NOMO-1 (cell line): ENCODE measurements around the gene DCAF8.

Experiments
- DNase-seq, 2 experiments: peaks; one replicate each; lab custom pipeline; 2025; ENCODE audit not compliant: unreplicated experiment in 2 of 2; lab: John Stamatoyannopoulos, UW

DCAF8 gene

DNA sequence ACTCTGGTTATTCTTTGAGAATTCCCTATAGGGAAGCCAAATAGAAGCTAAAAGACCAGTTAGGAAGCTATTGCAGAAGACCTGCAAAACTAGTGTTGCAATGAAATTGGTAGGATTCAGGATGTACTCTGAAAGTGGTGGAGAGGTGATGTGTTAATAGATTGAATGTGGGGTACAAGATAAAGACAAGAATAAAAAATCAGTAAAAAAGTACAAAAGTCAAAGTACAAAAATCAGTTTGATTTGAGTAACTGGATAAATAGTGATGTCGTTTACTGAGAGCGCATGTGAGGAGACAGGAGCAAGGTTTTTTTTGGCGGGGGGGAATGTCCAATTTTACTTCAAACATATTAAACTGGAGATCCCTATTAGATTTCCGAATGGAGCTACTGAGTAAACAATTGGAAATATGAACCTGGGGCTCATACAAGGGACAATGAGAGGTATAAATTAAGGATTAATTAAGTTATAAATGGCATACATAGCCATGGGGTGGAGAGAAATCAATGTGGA lies 2.5 kb upstream of the DCAF8 start:
- DNase-seq, result no peak

DNA sequence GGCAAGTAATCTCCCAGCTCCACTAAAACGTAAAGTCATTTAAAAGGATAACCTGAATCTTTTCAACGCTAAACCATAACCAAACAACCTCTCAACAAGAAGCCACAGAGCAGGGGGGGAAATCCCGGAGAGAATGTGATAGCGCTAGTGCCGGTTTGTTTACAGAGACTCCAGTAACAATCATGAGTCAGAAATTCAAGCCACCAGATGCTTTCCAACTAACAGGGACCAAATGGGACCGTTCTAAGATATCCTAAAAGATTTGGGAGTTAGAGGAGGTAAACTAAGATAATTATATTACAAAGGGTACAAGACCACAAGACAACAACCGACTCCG lies 825 bp downstream of the DCAF8 start:
- DNase-seq, result peak in 1 of 2 experiments; percentile 45

DNA sequence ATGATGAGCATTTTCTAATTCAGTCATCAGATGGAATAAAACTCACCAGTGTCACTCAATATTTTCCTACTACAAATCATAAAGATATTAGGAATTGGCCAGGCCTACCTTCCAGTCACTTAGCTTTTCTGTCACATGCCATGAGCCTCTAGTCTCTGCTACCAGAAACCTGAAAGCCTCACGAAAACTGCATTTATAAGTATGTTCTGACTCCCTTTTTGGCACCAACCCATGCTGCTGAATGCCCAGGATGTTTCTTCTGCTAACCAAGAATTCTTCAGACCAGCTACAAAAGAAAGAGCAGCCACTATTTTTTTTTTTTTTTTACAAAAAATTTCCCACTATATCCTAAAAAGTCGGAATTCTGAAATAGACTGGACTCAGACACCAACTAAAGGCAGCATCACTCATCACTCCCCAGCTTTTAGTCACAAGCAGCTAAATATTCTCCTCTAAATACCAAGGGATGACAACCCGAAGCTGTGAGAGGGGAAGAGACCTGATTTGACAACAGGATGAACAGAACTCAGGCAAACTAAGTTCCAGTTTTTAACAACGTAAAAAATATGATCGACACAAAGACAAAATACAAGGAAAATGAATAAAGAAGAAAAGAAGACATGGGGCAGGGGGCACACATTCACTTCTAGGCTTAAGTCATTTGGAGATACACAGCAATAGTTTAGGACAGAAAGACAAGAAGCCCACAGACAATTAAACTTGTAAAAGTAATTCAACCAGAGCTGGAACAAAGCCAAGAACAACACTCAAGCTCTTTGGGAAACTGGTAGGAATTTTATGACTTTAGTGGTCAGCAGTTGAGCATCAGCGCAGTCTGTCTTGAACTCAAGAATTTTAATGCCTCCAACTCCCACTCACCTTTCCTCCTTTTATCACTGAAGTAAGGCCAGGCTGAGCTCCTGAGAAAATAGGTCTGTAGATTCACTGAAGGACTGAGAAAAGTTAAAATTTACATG lies 1.7 kb downstream of the DCAF8 start:
- peak in 1 of 2 experiments; percentile 12 for DNase-seq

DNA sequence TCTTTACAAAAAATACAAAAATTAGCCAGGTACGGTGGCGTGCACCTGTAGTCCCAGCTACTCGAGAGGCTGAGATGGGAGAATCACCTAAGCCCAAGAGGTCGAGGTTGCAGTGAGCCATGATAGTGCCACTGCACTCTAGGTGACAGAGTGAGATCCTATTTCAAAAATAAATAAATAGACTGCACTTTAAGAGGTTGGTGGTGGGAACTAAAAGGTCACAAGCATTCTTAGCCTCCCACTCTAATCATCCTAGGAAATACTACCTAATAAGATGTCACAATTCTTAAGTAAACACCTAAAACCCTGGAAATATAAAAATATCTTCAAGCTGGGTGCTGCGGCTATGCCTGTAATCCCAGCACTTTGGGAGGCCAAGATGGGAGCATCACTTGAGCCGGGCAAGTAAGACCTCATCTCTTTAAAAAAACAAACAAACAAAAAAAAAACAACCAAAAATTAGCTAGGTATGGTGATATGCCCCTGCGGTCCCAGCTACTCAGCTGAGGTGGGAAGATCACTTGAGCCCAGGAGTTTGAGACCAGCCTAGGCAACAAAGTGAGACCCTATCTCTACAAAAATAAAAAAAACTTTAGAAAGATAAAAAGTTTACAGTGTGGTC lies 4.1 kb downstream of the DCAF8 start:
- no peak for DNase-seq

DNA sequence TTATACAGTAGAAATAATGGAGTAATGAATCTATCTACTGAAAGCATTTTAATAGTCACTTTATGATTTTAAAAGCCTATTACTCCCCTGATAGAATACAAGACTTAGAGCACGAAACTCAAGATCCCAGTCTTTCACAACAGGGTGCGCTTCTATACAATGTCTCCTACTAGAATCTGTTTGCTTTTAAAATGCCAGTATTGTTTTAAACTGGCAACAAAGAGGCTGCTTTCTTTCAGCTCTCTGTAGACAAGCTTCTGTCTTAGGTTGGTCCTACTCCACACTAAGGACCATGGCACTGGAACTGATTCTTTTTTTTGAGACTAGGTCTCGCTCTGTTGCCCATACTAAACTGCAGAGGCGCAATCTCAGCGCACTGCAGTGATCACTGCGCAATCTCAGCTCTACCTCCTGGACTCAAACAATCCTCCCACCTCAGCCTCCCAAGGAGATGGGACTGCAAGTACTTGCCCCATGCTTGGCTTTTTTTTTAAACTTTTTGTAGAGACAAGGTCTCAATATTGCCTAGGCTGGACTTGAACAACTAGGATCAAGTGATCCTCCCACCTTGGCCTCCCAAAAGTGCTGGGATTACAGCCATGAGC lies 4.8 kb downstream of the DCAF8 start:
- DNase-seq, result no peak

DNA sequence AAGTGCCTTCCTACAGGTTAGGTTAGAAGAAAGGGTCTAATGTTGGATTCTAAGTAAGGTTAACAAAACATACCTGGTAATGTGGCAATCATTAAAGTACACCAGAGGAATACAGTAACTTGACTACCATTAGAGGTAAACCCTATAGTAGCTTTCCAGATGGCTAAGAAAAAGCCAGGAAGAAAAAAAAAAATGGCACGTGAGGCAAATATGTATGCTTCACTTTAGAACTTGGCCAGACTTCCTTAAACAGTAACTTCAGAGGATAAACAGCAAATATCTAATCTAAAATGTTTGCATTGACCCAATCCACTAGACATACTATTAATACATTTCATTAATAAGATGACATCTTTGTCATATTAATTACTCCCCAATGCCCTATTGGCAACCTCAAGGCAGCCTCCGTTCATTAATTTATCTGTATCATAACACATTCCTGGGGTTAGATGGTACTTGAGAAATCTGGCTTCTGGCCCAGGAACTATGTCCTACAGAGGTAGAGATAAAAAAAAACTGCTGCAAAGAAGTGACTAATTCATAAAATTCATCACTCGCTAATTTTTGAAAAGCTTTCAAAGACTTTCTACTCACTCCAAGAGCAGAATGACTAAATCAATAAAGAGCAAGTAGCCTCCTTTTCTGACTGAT lies 5.8 kb downstream of the DCAF8 start:
- no peak for DNase-seq

DNA sequence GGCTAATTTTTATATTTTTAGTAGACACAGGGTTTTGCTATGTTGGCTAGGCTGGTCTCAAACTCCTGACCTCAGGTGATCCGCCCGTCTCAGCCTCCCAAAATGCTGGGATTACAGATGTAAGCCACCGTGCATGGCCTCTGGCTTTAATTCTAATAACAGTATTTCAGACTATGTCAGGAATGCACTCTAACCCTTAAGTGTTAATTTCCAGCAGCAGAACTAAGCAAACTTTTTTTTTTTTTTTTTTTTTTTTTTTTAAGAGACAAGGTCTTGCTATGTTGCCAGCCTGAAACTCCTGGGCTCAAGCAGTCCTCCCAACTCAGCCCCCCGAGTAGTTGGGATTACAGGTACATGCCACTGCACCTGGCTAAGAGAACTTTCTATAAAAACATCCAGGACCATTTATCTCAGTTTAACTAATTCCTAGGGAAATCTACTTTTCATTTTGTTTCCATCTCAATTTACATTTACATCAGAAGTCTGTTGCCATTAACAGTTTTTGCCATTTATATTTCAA lies 6.5 kb downstream of the DCAF8 start:
- no peak for DNase-seq

DNA sequence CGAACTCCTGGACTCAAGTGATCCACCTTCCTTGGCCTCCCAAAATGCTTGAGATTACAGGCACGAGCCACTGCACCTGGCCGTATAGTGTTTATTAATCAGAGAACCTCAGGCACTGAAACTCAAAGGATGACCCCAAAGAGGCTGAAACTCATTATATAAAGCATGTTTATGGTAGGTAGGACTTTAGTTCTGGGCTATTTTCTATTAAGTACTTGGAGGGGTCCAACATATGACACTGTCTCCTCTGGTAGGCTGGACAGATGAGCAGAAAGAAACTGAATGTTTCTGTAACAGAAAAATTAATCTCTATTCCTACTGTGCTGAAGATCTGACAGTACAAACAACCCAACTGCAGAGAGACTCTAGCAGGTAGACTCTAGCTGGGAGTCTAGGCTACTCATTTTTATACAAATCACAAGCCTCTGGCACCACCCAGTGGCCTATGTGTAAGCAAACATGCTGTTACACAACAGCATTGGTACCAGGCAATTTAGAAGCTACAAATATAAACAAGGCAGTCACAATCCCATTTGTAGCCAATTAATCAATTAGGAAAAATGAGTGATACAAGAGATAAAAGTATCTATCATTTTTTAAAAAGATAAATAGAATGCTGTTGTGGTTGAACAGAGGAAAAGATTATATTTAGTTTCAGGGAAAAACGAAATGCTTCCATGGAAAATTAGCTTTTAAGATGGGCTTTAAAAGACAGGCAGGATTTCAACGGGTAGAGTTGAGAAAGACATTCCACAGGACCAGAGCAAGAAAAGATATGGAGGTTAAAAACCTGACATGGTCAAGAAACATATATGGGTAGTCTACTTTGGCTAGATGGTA lies 10.4 kb downstream of the DCAF8 start:
- peak in 1 of 2 experiments; percentile 52 for DNase-seq

DNA sequence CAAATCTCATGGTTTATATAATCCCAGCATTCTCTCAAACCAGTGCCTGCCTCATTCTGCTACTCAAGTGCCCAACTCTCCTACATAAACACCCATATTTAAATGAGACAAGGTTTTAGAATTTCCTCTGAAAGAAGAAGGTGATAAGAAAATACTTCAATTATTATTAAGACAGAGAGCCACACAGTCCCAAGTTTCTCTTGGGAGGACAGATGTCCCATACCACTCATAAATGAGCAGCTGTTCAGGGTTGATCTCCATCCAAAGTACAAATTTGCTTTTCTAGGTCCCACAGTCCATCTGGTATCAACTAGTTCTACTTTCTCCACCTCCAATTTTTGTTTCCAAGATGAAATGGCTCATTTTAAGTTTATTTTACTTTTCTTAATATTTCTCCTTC lies 11.3 kb downstream of the DCAF8 start:
- no peak for DNase-seq

DNA sequence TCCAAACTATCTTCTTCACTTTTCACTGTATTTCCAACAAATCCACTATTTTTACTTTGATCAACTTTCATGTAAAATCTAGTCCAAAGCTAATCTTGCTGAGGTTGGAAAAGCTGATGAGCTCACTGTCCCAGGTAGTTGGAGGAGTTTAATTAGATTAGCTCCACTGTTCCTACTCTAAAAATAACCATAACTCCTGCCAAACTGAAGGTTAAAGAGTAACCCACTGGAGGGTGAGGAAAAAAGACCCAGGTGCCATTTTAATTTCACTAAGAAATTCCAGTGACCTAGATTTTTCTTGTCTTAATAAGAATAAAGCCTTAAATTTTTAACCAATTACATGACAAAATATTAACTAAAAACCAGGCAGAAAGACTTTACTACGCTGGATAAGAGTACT lies 15.3 kb downstream of the DCAF8 start:
- DNase-seq, result no peak

DNA sequence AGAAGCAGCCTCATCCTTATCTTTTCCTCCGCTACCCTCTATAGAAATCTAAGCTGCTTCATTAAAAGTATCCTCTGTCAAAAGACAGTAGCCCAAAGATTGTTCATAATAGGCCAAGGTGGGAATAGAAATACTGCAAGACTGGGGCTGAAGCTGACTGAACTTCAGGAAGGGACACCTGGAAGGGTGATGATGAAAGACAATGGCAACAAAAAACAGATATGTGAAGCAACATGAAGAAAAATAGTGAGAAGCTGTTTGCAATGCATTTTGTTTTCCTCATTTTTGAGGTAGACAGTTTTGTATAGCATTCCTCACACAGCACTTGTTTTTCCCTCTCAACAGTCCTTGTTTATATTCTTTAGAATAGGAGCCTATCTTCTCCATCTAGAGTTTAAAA lies 16.9 kb downstream of the DCAF8 start:
- no peak for DNase-seq

DNA sequence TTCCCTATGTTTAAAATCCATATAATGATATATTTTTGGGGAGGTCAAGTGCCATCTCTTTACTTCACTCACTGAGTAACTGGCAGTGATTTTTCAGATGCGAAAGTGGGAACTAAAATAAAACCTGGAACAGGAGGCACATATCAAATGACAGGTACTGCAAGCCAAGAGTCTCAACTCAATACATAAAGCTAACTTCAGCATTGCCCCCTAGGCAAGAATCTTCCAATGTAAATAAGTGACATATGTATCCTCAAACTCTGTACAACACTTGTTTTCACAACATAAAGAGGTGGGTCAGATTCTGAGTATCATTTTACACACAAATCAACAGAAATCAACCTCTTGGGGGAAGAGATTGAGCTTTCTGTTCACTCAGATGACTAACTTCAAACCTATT lies 18.1 kb downstream of the DCAF8 start:
- no peak for DNase-seq

DNA sequence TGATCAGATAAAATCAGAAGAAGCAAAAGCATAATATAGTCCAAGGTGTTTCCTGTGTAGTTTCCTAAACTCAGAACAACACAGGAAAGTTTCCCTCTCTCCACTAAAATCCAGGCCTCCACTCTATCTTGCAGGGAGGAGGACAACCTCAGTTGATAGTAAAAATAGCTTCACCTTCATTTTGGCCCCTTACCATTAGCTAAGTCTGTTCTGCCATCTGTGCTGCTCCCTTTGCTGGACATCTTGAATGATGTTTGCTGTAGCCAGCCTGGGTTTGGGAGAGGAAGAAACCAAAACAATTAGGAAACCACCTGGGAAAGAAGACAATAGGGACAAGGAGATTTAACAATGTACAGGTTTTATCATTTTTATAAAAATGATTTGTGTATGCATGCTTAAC lies 18.6 kb downstream of the DCAF8 start:
- no peak for DNase-seq

DNA sequence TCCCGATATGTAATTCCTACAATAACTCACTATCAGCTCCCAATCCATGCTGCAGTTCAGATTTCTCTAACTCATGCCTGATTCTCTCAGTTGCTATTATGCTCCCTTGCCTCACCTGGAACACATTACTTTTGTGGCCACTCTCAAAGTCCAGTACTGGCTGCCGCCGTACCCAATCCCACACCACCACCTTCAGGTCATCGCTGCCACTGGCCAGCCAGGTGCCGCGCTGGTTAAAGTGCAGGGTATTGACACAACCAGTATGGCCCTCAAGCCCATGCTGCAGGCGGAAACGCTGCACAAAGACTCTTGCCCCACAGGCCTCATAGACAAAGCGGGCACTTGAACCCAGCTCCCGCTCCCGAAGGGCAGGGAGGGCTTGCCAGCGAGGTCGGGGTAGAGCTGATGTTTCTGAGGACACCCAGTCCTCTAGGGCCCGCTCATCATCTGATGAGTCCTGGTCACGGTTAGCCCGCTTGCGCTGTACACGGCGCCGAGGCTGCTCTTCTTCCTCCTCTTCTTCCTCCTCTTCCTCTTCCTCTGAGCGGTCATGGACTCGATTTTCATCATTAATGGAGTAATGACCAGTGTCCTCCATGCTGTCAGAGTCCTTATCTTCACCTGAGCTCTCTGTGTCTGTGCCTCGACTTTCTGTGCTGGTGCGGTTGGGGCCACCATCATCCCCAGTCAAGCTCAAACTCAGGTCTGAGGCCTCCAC lies 22.6 kb downstream of the DCAF8 start:
- DNase-seq, result no peak

DNA sequence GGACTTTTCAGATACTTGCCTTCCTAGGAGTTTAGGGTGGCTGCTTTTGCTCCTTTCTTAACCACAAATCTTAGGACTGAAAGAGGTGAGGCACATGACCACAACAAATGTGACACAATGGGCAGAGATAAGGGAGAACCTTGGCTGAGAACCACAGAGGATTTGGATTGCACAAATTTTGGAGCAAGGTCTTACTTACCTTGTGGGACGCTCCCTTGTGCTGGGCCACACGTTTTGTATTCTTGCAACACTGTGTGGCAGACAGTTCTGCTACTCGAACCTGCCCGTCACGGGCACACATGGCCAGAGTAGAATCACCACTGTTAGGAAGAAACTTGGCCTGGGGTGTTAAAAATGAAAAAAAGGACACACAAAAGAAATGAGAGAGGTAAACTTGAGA lies 23.9 kb downstream of the DCAF8 start:
- no peak for DNase-seq

DNA sequence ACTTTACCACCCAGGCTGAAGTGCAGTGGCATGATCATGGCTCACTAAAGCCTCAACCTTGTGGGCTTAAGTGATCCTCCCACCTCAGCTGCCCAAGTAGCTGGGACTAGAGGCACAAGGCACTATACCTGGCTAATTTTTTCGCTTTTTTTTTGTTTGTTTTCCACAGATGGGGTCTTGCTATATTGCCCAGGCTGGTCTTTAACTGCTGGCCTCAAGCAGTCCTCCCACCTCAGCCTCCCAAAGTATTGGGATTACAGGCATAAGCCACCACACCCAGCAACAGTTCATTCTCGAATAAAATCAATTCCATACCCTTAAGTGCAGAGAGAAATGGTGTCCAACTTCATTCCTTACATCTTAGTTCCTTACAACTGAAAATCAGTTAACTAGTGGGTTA lies 24.8 kb downstream of the DCAF8 start:
- no peak for DNase-seq

DNA sequence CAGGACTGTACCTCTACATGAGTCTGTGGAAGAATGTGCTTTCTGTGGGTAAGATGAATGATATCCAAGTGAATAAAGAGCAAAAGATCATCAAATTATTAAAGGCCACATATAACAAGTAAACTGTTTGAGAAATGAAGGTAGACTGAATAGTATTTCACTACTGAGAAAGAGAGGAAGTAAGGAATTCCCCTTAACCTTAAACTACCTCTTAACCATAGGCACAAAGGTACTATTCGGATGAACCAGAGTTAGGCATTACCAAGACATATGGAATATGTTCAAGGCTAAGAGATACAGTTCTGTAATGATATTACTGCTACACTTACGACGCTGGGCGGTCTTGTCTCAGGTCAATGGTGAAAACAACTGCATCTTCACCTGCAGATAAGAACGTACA lies 25.5 kb downstream of the DCAF8 start:
- no peak for DNase-seq

DNA sequence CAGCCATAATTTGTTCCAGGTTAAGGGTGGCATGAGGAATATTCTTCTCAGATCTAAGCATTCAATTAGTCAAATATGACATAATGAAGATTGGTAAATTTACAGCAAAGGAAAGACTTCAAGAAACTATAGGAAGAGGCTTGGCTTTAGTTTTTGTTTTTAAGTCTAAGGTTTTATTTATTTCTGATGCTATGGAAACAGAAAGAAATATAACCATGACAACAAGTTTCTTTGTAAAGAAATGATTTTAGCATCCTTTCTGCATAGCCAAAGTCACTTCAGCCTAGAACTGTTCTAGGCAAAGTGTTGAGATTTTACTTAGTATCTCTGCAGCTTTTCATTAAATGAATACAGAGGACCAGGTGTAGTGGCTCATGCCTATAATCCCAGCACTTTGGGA lies 29.4 kb downstream of the DCAF8 start:
- DNase-seq, result no peak

DNA sequence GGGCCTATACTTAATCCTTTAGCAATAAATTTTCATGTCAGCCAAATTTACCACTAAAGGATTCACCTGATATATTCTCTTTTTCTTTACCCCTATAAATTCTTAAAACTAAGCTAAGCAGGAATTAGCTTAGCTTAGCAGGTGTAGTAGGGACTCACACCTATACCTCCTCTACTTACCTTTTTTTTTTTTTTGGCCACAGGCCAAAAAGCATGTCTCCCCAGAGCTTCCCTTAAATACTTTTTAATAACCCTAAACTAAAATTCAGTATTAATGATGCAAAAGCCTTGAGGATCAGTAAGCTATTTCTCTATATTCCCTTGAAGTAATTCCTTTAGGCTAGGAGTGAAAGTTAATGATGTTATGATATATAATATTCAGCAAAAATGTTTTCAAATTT lies 33.9 kb downstream of the DCAF8 start:
- DNase-seq, result no peak
